Measurements from ENCODE around the gene SAAL1. TPM values are rescaled to one million over a fixed set of nuclear protein-coding genes. Genes with fewer than 3 reads are reported as not detected.

Gene SAAL1
- total and polyA plus RNA-seq, 2 experiments from 2014 or later: 7.5 to 12.9 TPM

DNA sequence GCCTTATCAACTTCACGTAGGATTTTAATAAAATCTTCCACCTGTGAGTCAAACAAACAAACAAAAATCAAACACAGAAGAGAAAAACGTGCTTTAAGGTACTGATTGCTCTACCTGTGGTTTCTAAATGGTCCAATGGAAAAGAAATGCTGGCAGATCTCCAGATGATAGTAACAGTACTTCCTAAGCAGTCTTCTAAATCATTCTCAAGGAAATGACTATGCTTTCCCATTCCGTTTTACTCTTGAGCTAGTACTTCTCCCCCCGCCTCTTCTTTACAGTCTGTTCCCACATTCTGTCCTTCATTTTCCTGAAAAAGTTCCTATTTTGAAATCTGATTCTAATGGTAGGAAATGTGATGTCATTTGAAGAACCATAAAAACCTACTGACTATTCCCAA lies 25.4 kb downstream of the SAAL1 start:
- no peak overlapping the region for H3K27ac ChIP-seq
- H3K27me3 ChIP-seq (replicated peaks; ENCODE audit: insufficient read depth): no peaks in the 10 kb centered on the region
- WGBS, 2 experiments (ENCODE audit: low coverage in 1 of 2, low lambda C conversion rate in 2 of 2, missing lambda C conversion rate in 2 of 2): 91% methylated on average over 4 of the region's 4 CpGs
- no peaks in the 10 kb centered on the region for H3K4me1 ChIP-seq (ENCODE audit: insufficient read depth)
- DNase-seq: no peak
- no peaks in the 10 kb centered on the region for H3K9me3 ChIP-seq (ENCODE audit: low read depth)
- H3K9me2 ChIP-seq (ENCODE audit: insufficient read depth): no peaks in the 10 kb centered on the region
- H4K20me1 ChIP-seq (ENCODE audit: insufficient read depth): no peaks in the 10 kb centered on the region
- in situ Hi-C loops (cut with MboI): no loop called here
- H3K9ac ChIP-seq: no peak overlapping the region
- TF ChIP-seq EZH2 (IDR thresholded peaks at IDR 0.05; ENCODE audit: insufficient read depth, poor library complexity, severe bottlenecking): no peak
- TF ChIP-seq EZH2phosphoT487 (IDR thresholded peaks at IDR 0.05; ENCODE audit: insufficient read depth, low read depth): no peak
- no peaks in the 10 kb centered on the region for H3F3A ChIP-seq (ENCODE audit: insufficient read depth)
- no peak overlapping the region for H2AFZ ChIP-seq
- H3K79me2 ChIP-seq (ENCODE audit: insufficient read depth): no peaks in the 10 kb centered on the region
- no peak overlapping the region for H3K4me2 ChIP-seq (ENCODE audit: unreplicated experiment)
- no peak overlapping the region for H3K4me3 ChIP-seq
- H3K36me3 ChIP-seq (ENCODE audit: low read depth): peaks cover 12% of the 10 kb centered on the region; the same call in 1 of the 2 replicates

DNA sequence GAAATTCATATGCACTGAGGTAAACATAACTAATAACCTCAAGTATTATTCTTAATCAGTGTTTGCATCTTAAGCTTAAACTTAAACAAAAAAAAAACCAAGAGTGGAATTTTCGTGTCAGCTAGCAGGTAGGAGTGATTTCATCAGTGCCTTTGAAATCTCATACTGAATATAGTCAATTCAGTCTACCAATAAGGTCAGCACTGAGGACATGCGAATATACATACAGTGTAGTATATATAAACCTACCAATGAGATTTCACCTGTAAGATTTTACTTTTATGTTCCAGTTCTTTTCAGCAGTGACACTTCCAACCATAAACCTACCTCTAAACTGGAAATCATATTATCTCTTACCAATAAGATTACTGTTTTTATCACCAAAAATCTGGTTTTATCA lies 27.0 kb downstream of the SAAL1 start:
- H3K9ac ChIP-seq: no peak overlapping the region
- H3K9me2 ChIP-seq (ENCODE audit: insufficient read depth): no peaks in the 10 kb centered on the region
- H3K79me2 ChIP-seq (ENCODE audit: insufficient read depth): no peaks in the 10 kb centered on the region
- WGBS, 2 experiments (ENCODE audit: low coverage in 1 of 2, low lambda C conversion rate in 2 of 2, missing lambda C conversion rate in 2 of 2): 98 to 99% methylated on average over 2 of the region's 2 CpGs
- no peaks in the 10 kb centered on the region for H3K4me1 ChIP-seq (ENCODE audit: insufficient read depth)
- H3K4me3 ChIP-seq: no peak overlapping the region
- no peaks in the 10 kb centered on the region for H3K27me3 ChIP-seq (replicated peaks; ENCODE audit: insufficient read depth)
- DNase-seq: no peak
- H3F3A ChIP-seq (ENCODE audit: insufficient read depth): no peaks in the 10 kb centered on the region
- no peak overlapping the region for H2AFZ ChIP-seq
- H3K27ac ChIP-seq: no peak overlapping the region
- H3K36me3 ChIP-seq (ENCODE audit: low read depth): peaks cover 9% of the 10 kb centered on the region; the same call in 1 of the 2 replicates
- TF ChIP-seq EZH2 (IDR thresholded peaks at IDR 0.05; ENCODE audit: insufficient read depth, poor library complexity, severe bottlenecking) (no peak), EZH2phosphoT487 (IDR thresholded peaks at IDR 0.05; ENCODE audit: insufficient read depth, low read depth) (no peak)
- no peaks in the 10 kb centered on the region for H3K9me3 ChIP-seq (ENCODE audit: low read depth)
- in situ Hi-C loops (cut with MboI): no loop called here
- no peaks in the 10 kb centered on the region for H4K20me1 ChIP-seq (ENCODE audit: insufficient read depth)
- no peak overlapping the region for H3K4me2 ChIP-seq (ENCODE audit: unreplicated experiment)

DNA sequence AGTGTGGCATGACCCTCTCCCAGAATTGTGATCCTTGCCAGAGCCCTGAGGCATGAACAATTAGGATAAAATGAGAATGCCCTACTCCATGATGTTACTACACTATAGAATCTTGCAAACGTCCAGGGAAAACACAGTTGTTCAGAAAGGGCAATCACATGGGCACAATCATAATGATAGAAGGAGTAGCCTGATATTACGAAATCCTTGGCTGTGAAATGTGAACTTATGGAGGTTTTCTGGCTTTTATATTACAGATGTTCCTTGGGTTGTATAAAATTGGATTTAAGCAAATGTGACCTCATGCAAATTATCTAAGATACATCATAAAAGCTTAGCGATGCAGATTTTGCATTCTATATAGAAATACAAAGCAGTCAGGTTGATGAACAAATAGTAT lies 30.4 kb downstream of the SAAL1 start:
- WGBS, 2 experiments (ENCODE audit: low coverage in 1 of 2, low lambda C conversion rate in 2 of 2, missing lambda C conversion rate in 2 of 2): 72 to 74% methylated on average over 3 of the region's 3 CpGs

DNA sequence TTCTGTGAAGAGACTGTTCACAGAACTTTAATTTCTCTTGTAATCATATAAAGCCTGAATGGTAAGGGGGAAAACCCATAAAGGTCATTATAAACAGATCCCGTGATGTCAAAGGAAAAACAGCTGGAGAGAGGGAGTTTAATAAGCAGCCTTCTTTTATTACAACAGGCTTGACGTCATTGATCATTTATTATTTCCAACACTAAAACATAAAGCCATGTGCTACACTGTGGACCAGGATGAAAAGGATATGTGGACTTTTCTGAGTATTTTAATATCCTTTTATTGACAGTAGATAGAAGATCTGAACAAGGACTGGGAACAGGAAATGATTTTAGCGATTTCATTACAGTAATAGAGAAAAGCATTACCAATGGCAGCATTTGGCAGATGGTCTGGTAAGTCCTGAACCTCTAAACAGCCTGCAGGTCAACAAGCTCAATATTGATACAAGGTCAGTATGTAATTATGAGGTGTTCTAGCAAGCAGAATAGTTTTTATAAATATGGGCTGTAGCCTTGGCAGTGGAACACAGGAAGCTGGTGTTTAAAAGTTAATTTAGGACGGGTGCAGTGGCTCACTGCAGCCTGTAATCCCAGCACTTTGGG lies 34.7 kb downstream of the SAAL1 start:
- no peak overlapping the region for H2AFZ ChIP-seq
- H3K4me1 ChIP-seq (ENCODE audit: insufficient read depth): no peaks in the 10 kb centered on the region
- no peaks in the 10 kb centered on the region for H3K36me3 ChIP-seq (ENCODE audit: low read depth)
- H3K79me2 ChIP-seq (ENCODE audit: insufficient read depth): no peaks in the 10 kb centered on the region
- no peaks in the 10 kb centered on the region for H3F3A ChIP-seq (ENCODE audit: insufficient read depth)
- 55 to 64% methylated on average over 4 of the region's 4 CpGs for WGBS, 2 experiments (ENCODE audit: low coverage in 1 of 2, low lambda C conversion rate in 2 of 2, missing lambda C conversion rate in 2 of 2)
- H3K9me3 ChIP-seq (ENCODE audit: low read depth): no peaks in the 10 kb centered on the region
- H3K27me3 ChIP-seq (replicated peaks; ENCODE audit: insufficient read depth): no peaks in the 10 kb centered on the region
- TF ChIP-seq EZH2 (IDR thresholded peaks at IDR 0.05; ENCODE audit: insufficient read depth, poor library complexity, severe bottlenecking): no peak
- no peak for TF ChIP-seq EZH2phosphoT487 (IDR thresholded peaks at IDR 0.05; ENCODE audit: insufficient read depth, low read depth)
- H3K4me3 ChIP-seq: no peak overlapping the region
- no peak overlapping the region for H3K4me2 ChIP-seq (ENCODE audit: unreplicated experiment)
- no peak overlapping the region for H3K9ac ChIP-seq
- H3K9me2 ChIP-seq (ENCODE audit: insufficient read depth): no peaks in the 10 kb centered on the region
- in situ Hi-C loops (cut with MboI): no loop called here
- no peak overlapping the region for H3K27ac ChIP-seq
- no peaks in the 10 kb centered on the region for H4K20me1 ChIP-seq (ENCODE audit: insufficient read depth)
- DNase-seq: no peak

More for the DNA sequence above, 30.4 kb downstream of the SAAL1 start:
- no peak for DNase-seq
- Histone ChIP-seq H4K20me1 (ENCODE audit: insufficient read depth) (no peaks in the 10 kb centered on the region), H3K27me3 (replicated peaks; ENCODE audit: insufficient read depth) (no peaks in the 10 kb centered on the region), H3K4me1 (ENCODE audit: insufficient read depth) (no peaks in the 10 kb centered on the region), H3K27ac (no peak overlapping the region), H3K4me3 (no peak overlapping the region), H3K9me3 (ENCODE audit: low read depth) (no peaks in the 10 kb centered on the region), H3K9me2 (ENCODE audit: insufficient read depth) (no peaks in the 10 kb centered on the region), H2AFZ (no peak overlapping the region), H3K79me2 (ENCODE audit: insufficient read depth) (no peaks in the 10 kb centered on the region), H3K4me2 (ENCODE audit: unreplicated experiment) (no peak overlapping the region), H3K36me3 (ENCODE audit: low read depth) (no peaks in the 10 kb centered on the region), H3F3A (ENCODE audit: insufficient read depth) (no peaks in the 10 kb centered on the region), H3K9ac (no peak overlapping the region)
- no peak for TF ChIP-seq EZH2phosphoT487 (IDR thresholded peaks at IDR 0.05; ENCODE audit: insufficient read depth, low read depth)
- no peak for TF ChIP-seq EZH2 (IDR thresholded peaks at IDR 0.05; ENCODE audit: insufficient read depth, poor library complexity, severe bottlenecking)
- in situ Hi-C loops (cut with MboI): no loop called here
